Left lung (tissue), 10 donors: ENCODE data around the gene CLTC. TPM values are rescaled to one million over a fixed set of nuclear protein-coding genes. Genes with fewer than 3 reads are reported as not detected.
A peak's percentile ranks its signal among the peaks of the same experiment; 100 is the strongest.

Experiments used
- ATAC-seq: fragments of 200-7000 bp; cut with Tn5 transposase; one replicate; pipeline ENCODE4 v1.9.1; 2020; ENCODE audit warnings: moderate library complexity
- DNase-seq, 4 donors: peaks; one replicate each; pipeline ENCODE4 v3.0.0-alpha.2; 2013 to 2020
- H3K27ac ChIP-seq, 2 donors: fragments of 200-600 bp; sonication (generic) in 1 of 2; one replicate each; pipeline versions ENCODE4 v1.5.0 to v1.8.0; 2020 to 2021
- H3K27me3 ChIP-seq, 2 donors: fragments of 200-600 bp; sonication (generic) in 1 of 2; one replicate each; pipeline versions ENCODE4 v1.5.0 to v1.8.0; 2020 to 2021
- H3K36me3 ChIP-seq, 2 donors: fragments of 200-600 bp; sonication (generic) in 1 of 2; one replicate each; pipeline versions ENCODE4 v1.5.0 to v1.8.0; 2020 to 2021
- H3K4me1 ChIP-seq, 2 donors: fragments of 200-600 bp; one replicate each; pipeline ENCODE4 v1.8.0; 2021
- H3K4me3 ChIP-seq, 2 donors: fragments of 200-600 bp; sonication (generic) in 1 of 2; one replicate each; pipeline versions ENCODE4 v1.5.0 to v1.8.0; 2020 to 2021; ENCODE audit warnings: mild to moderate bottlenecking in 1 of 2
- H3K9me3 ChIP-seq, 2 donors: fragments of 200-600 bp; sonication (generic) in 1 of 2; one replicate each; pipeline versions ENCODE4 v1.5.0 to v1.8.0; 2020 to 2021
- intact Hi-C, 2 donors: fragments of 100-400 bp; cut with DNase I; formaldehyde crosslinking; loops; one replicate each; pipeline versions ENCODE4 v1.11.2 to v1.14.2; 2022
- polyA plus RNA-seq, 6 donors: library from polyadenylated mRNA; unstranded; fragments of 120-200 nt; gene quantifications; one replicate each; pipeline ENCODE4 v1.2.1, GENCODE V29; 2013; ENCODE audit not compliant: insufficient read length in 6 of 6
- total RNA-seq, 2 donors: library from RNA; stranded (reverse); fragmentation: NEBNext Ultra II Directional; extraction: Animal tissue kit (Norgen Biotek cat#: 25700); gene quantifications; one replicate each; pipeline ENCODE4 v1.2.1, GENCODE V29; 2021
- TF ChIP-seq, protein P1 (sequence below), 2 donors: fragments of 200-600 bp; sonication (generic) in 1 of 2; IDR thresholded peaks; one replicate each; pipeline versions ENCODE4 v1.5.0 to v1.8.0; 2021; ENCODE audit warnings: antibody characterized with exemption in 2 of 2
- donor health status: DM: no; HTN: yes; CAD: no.
- donor health status: DM: no; HTN: no; CAD: no.

CLTC gene
- total and polyA plus RNA-seq, 8 donors, result 196 to 335 (median 246) TPM

- no peak for DNase-seq
- TF ChIP-seq, protein P1, sequence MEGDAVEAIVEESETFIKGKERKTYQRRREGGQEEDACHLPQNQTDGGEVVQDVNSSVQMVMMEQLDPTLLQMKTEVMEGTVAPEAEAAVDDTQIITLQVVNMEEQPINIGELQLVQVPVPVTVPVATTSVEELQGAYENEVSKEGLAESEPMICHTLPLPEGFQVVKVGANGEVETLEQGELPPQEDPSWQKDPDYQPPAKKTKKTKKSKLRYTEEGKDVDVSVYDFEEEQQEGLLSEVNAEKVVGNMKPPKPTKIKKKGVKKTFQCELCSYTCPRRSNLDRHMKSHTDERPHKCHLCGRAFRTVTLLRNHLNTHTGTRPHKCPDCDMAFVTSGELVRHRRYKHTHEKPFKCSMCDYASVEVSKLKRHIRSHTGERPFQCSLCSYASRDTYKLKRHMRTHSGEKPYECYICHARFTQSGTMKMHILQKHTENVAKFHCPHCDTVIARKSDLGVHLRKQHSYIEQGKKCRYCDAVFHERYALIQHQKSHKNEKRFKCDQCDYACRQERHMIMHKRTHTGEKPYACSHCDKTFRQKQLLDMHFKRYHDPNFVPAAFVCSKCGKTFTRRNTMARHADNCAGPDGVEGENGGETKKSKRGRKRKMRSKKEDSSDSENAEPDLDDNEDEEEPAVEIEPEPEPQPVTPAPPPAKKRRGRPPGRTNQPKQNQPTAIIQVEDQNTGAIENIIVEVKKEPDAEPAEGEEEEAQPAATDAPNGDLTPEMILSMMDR (IDR thresholded peaks at IDR 0.05), result no peak
Observed at GRCh38 chr17:59623151-59623550, 3.5 kb downstream of the CLTC start.

DNA sequence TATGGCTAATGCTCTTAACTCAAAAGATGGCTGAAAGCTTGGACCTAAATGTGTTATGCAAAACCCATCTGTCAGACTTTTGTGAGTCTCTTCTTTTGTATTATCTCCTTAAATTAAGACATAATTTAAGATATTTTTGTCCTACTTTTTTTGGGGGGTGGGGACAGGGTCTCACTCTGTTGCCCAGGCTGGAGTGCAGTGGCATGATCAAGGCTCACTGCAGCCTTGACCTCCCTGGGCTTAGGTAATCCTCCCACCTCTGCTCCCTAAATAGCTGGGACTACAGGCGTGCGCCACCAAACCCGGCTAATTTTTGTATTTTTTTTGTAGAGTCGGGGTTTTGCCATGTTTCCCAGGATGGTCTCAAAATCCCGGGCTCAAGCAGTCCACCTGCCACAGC is 7.1 kb downstream of the CLTC start:
- peak overlapping the region in 1 of 2 donors; percentile 60 for H3K27ac ChIP-seq
- no peak overlapping the region for H3K4me3 ChIP-seq
- peaks cover 60 to 100% of the 10 kb centered on the region in 2 donors for H3K4me1 ChIP-seq
- ATAC-seq (no peak), DNase-seq (no peak)
- no peaks in the 10 kb centered on the region for H3K36me3 ChIP-seq
- no peaks in the 10 kb centered on the region for H3K27me3 ChIP-seq
- H3K9me3 ChIP-seq, result no peaks in the 10 kb centered on the region
- intact Hi-C loops, result no loop called here
- TF ChIP-seq, protein P1 (IDR thresholded peaks at IDR 0.05), result no peak

More at GRCh38 chr17:59623151-59623550, 3.5 kb downstream of the CLTC start:
- no peak for ATAC-seq
- intact Hi-C loops, result no loop called here
- Histone ChIP-seq H3K9me3 (no peaks in the 10 kb centered on the region), H3K27me3 (no peaks in the 10 kb centered on the region), H3K4me3 (peak overlapping the region in 1 of 2 donors; percentile 88), H3K36me3 (no peaks in the 10 kb centered on the region), H3K4me1 (peaks cover 51 to 76% of the 10 kb centered on the region in 2 donors), H3K27ac (peak overlapping the region in 1 of 2 donors; percentile 13)

- peak overlapping the region in 1 of 2 donors; percentile 60 for H3K27ac ChIP-seq
- TF ChIP-seq, protein P1 (IDR thresholded peaks at IDR 0.05), result no peak
- peaks cover 55 to 100% of the 10 kb centered on the region in 2 donors for H3K4me1 ChIP-seq
- ATAC-seq, result no peak
- no peaks in the 10 kb centered on the region for H3K27me3 ChIP-seq
- H3K36me3 ChIP-seq, result no peaks in the 10 kb centered on the region
- intact Hi-C loops, result no loop called here
- no peaks in the 10 kb centered on the region for H3K9me3 ChIP-seq
- no peak for DNase-seq
- H3K4me3 ChIP-seq, result no peak overlapping the region
Observed at GRCh38 chr17:59627274-59627673, 7.6 kb downstream of the CLTC start.

- ATAC-seq (peak; percentile 16), DNase-seq (no peak)
- Histone ChIP-seq H3K27me3 (no peaks in the 10 kb centered on the region), H3K36me3 (no peaks in the 10 kb centered on the region), H3K9me3 (no peaks in the 10 kb centered on the region), H3K27ac (peak overlapping the region in 1 of 2 donors; percentile 60), H3K4me1 (peaks cover 50 to 100% of the 10 kb centered on the region in 2 donors), H3K4me3 (no peak overlapping the region)
- TF ChIP-seq, protein P1 (IDR thresholded peaks at IDR 0.05), result no peak
- intact Hi-C loops, result no loop called here
Observed at GRCh38 chr17:59627770-59628171, 8.1 kb downstream of the CLTC start.

DNA sequence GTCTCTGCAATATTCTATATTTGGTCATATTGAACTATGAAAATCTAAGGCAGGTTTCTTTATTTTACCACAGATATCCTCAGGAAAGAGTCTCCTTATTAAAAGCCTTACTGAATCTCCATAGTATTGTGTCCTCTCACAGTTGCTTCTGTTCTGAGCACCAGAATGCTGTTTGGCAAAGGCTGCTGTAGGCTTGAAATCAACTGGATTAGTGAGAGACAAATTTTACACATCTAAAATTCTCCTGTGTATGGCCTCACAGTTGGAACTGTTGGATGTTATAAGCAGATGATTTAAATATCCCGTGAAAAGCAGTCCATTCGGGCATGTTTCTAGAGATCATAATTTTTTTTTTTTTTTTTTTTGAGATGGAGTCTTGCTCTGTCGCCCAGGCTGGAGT is 9.5 kb downstream of the CLTC start:
- Histone ChIP-seq H3K27ac (no peak overlapping the region), H3K4me3 (no peak overlapping the region), H3K9me3 (no peaks in the 10 kb centered on the region), H3K27me3 (no peaks in the 10 kb centered on the region), H3K4me1 (peaks cover 46 to 100% of the 10 kb centered on the region in 2 donors), H3K36me3 (no peaks in the 10 kb centered on the region)
- DNase-seq (no peak), ATAC-seq (no peak)
- TF ChIP-seq, protein P1 (IDR thresholded peaks at IDR 0.05), result no peak
- intact Hi-C loops, result no loop called here
